GM19463 (cell line): ENCODE measurements around the gene TRAPPC10.
A peak's percentile ranks its signal among the peaks of the same experiment; 100 is the strongest.
"Not testable (repeated sequence)": the region's sequence is repeated elsewhere in the genome, so short reads cannot be mapped to it uniquely, and the experiment has no call there.

ENCODE experiments used
- ATAC-seq: cut with Tn5 transposase; IDR thresholded peaks from one replicate; pipeline ENCODE4 v1.9.1; 2021; ENCODE audit warnings: mild to moderate bottlenecking, moderate library complexity; ENCODE audit not compliant: unreplicated experiment

The TRAPPC10 gene

DNA sequence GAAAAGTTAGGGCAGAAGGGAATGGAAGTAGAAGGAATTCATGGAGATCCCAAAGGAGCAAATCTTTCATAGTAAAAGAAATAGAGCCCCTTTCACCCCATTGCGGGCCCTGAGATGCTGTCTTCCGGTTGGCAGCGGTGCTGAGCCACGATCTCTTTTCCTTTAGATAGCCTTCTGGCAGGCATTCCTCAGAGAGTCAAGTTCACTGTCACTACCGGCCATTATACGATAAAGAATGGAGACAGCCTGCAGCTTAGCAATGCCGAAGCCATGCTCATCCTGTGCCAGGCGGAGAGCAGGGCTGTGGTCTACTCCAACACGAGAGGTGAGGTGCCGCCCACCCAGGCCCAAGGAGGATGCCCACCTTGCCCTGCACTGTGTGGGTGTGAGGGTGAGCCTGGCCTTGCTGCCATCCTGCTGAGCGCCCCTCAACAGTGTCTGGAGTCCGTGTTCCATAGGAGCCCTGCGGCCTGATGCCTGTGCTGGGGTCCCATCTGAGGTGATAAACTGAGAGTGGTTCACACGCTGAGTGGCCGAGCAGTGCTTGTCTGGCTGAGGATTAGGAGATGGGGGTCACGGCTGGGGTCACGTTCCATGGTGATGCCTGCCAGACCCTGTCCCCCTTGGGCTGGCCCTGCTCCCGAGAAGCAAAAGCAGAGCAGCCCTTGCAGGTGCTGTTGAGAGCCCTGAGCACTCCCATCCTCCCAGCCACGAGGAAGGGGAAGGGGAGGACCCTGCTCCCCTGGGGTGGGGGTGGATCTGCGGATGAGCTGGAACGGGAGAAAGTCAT, 74.7 kb downstream of the TRAPPC10 start:
- no peak for ATAC-seq

DNA sequence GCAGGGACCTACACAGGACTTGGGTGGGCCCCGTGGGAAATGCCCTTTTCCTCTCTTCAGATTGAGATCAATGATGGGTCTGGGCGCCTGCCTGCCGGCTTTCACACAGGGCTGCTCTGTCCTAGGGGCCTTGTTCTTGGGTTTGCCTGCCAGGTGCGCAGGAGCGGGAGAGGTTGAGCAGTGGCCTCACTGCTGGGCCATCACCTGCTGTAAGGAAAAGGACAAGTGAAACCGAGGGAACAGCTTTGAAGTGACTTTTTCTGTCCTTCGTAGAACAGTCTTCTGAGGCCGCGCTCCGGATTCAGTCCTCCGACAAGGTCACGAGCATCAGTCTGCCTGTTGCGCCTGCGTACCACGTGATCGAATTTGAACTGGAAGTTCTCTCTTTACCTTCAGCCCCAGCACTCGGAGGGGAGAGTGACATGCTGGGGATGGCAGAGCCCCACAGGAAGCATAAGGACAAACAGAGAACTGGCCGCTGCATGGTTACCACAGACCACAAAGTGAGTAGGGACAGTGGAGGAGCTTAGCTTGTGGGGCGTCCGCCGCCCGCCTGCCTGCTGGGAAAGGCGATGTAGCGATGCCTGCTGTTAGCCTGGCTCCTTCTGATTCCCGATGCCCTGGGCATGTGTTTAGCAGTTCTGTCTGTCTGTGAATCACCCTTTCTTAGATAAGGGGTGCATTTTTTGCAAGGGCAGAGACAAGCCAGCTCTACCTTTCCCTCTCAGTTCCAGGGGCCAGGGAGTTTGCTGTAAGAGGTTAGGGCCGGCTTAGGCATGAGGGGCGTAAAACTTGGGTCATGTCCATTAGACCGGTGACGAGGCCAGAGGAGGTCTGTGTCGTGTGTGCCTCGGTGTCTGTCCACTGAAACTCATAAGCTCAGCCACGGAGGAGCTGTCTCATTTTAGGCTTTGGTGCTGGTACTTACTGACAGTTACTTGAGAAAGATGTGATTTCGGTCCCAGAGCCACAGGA, 75.6 kb downstream of the TRAPPC10 start:
- no peak for ATAC-seq

DNA sequence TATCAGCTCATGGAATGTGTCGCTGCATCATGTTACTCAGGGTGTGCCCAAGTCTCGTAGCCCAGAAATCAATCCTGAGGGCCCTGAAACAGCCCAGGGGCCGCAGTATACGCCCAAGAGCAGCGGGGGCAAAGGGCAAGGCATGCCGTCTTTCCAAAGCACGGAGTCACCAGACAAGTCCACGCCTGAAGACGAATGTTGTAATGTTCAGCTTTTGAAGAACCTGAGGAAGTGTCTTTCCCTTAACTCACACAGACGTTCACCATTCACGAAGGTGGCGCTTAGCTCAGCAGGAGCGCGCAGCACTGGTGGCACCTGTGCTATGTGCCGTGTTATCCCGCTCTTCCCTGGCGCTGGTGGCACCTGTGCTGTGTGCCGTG, 76.3 kb downstream of the TRAPPC10 start:
- ATAC-seq, result no peak

DNA sequence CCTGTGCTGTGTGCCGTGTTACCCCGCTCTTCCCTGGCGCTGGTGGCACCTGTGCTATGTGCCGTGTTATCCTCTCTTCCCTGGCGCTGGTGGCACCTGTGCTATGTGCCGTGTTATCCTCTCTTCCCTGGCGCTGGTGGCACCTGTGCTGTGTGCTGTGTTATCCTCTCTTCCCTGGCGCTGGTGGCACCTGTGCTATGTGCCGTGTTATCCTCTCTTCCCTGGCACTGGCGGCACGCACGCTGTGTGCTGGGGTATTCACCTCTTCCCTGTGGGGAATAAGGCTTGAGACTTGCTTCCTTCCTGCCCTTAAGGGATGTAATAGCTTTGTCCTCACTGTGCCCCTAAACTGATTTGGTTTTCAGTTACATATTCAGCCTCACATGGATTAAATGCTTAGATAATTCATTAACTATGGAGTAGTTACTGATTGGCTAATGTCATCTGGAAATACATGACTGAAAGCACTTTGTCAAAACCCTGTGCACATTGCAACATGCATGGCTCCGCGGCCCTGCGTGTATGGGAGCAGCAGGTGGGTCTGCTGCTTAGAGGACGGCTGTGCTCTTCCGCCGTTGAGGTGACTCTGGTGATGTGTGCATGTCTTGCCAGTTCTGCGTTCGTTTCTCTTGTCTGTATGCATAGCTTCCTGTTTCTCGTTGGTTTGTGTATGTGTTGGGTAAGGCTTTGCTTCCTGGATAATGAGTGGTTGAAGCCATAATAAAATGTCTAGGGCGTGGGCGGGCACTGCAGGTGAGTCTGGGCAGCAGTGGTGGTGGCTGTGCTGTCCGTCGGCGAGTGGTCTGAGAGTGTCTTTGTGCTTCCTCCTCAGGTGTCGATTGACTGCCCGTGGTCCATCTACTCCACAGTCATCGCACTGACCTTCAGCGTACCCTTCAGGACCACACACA, 77.1 kb downstream of the TRAPPC10 start:
- peak; percentile 56 for ATAC-seq

DNA sequence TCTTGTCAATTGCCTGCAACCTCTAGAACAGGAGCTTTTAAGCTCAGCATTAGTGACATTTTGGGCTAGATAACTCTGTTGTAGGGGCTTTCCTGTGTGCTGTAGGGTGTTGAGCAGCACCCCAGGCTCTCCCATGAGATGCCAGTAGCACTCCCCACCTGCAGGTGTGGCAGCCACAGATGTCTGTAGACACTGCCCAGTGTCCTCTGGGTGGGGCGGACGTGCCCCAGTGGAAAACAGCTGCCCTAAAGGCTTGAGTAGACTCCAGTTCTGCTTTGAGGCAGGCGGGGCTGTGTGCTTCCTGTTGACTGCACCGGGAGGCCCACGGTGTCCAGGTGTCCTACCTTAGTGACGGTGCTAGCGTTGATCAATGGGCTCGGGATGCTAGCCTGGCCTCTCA, 78.2 kb downstream of the TRAPPC10 start:
- no peak for ATAC-seq

DNA sequence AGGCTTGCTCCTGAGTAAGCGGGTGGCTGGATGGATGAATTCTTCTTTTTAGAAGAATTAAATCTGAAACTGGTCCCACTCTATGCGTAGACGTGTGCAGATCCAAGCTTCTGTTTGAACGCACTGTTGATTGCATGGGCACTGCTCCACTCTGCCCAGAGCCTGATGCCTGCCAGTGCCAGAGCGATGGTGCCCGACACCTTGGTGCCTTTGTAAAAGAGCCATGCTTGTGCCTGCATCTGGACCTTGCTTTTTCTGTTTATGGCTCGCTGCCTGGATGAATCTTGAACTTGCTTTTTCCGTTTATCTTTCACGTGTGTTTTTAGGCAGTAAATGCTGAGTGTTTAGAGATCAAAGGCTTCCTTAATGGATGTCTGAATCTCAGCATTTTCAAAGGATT, 80.1 kb downstream of the TRAPPC10 start:
- ATAC-seq, result no peak

DNA sequence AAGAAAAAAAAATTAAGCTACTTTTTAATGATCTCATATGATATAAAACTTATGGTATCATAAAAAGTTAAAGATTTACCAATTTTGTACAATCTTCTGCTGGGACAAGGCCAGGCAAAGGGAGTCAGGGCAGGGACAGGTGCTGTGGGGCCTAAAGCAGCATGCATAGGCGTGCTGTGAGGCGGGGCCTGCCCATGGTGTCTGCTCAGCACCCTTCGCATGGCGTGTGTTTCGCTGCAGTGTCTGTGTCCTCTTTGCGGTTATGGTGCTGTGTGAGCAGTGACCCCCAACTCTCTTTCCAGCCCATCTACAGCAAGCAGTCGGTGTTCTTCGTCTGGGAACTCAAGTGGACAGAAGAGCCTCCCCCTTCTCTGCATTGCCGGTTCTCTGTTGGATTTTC, 81.7 kb downstream of the TRAPPC10 start:
- no peak for ATAC-seq

DNA sequence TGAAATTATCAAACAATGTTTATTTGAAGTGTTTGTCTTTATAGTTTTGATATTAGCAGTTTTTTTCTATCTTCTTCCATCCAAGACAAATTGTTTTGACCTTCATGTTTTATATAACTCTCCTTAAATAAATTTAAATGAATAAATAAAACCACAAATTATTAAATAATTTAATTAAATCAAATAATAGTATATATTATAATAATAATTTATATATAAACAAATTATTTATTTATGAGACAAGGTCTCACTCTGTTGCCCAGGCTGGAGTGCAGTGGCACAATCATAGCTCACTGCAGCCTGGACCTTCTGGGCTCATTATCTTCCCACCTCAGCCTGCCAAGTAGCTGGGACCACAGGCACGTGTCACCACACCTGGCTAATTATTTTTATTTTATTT, 82.7 kb downstream of the TRAPPC10 start:
- ATAC-seq, result no peak

DNA sequence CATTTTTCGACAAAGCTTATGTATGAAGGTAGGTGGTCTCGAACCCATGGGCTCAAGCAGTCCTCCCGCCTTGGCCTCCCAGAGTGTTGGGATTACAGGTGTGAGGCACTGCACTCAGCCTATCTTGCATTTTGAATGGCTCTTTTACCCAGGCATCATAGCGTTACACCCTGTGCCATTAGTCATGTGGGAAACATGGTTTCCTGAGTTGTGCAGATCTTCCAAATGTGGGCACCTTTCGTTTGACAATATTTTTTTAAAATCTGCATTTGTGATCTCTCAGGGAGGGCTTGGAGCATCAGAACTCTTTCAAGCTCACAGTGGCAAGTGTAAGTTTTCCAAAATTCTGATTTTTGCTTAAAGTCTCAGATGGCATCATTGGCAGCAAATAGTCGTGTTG, 86.4 kb downstream of the TRAPPC10 start:
- ATAC-seq, result not testable (repeated sequence)

DNA sequence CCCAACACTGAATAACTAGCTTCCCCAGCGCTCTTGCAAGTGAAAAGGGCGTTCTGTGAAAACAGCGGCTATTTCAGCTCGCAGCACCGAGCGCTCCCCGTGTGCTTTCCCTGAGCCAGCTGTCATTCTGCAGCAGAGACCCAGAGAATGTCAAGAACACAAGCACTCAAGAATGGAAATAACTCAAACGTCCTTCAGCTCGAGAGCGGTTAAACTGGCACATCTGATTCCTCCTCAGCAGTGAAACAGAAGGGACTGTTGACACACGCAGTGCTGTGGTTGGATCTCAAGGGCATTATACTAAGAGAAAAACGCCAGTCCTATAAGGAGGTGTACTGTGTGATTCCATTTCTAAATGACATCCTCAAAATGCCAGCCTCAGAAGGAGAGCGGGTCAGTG, 86.9 kb downstream of the TRAPPC10 start:
- ATAC-seq, result not testable (repeated sequence)

DNA sequence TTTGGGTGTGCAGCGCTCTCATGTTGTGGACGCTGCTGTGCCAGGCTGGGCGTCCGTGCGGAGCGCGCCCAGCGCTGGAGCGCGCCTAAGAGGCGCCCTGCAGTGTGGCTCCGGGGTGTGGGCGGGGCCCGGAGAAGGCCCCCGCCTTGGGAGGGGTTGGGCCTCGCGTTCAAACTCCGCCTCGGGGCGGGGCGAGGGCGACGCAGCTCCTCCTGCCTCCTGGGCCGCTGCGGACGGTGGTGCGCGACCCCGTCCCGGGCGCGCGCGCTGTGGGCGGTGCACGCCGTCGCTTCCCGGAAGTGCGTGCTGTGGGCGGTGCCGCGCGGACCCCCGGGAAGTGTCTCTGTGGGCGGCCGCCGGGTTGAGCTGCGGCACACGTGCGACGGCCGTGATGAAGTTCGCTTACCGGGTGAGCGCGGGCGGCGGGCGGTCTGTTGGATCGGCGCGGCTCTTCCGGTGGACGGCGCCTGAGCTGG, 95.0 kb downstream of the TRAPPC10 start, which contains the start of gene PWP2:
TSS of gene PWP2 (plus strand) at position 374 of the 476 bp plus-strand sequence. CDS start at position 392, 18 bp downstream.
- ATAC-seq, result peak; percentile 74

DNA sequence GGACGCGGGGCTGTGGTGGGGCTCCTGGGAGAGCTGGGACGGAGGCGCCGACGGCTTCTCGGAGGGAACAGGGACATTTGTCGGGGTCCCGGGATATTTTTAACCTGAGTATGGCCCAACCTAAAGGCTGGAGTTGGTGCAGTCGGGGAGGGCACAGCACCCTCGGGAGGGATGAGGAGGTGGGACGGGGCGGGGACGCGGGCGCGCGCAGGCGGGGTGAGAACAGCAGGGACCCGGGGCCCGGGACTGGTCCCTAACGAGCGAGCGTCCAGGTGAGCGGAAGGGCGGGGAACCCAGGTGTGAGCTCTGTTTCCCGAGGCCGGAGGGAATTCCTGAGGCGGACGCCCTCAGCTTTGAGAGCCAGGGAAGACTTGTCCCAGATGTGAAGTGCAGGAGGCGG, 95.5 kb downstream of the TRAPPC10 start:
- ATAC-seq, result peak; percentile 19

DNA sequence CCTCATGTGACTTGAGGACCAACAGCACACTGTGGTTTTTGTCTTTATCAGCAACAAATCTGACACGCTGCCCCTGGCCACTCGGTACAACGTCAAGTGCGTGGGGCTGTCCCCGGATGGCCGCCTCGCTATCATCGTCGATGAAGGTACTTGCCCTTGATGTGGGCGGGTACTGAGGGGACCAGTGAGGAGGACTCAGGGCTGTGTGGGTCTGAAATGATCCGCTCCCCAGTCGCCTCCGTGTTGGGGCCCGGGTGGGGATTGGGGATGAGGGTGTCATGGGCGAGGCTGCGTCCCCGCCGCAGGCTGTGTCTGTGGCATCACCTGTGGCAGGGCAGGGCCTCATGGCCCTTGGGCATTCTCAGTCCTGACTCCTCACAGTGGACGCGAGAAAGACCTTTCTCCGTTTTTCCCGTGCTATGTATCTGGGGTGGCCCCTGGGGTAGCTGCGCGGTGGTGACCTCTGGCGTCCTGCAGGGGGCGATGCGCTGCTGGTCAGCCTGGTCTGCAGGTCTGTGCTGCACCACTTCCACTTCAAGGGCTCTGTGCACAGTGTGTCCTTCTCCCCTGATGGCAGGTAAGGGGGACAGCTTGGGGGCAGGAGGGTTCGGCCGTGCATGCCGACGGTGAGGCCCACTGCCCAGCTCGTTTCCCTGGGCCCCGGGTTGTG, 101.7 kb downstream of the TRAPPC10 start:
- not testable (repeated sequence) for ATAC-seq

DNA sequence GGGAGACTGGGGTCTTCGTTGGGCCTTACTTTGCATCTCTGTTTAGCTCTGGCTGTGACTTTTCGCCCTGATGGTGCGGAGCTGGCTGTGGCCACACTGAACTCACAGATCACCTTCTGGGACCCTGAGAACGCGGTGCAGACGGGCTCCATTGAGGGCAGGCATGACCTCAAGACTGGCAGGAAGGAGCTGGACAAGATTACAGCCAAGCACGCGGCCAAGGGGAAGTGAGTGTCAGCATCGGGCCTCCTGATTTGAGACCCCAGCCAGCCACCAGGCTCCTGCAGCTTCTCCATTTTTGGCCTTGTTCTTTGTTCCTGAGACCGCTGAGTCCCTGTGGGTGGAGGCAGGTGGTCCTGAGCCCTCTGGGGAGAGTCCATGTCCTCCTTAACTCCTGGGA, 110.0 kb downstream of the TRAPPC10 start:
- not testable (repeated sequence) for ATAC-seq

DNA sequence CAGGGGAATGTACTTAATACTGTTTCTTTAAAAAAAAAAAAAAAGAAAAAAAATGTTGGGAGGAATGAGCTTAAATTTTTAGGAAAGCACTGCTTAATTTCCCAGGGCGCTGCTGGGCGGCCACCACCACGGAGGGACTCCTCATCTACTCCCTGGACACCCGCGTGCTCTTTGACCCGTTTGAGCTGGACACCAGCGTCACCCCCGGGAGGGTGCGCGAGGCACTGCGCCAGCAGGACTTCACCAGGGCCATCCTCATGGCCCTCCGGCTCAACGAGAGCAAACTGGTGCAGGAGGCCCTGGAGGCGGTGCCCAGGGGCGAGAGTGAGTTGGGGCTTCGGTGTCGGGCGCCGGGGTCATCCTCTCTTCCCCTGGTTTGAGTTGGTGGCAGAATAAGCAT, 115.7 kb downstream of the TRAPPC10 start:
- not testable (repeated sequence) for ATAC-seq

DNA sequence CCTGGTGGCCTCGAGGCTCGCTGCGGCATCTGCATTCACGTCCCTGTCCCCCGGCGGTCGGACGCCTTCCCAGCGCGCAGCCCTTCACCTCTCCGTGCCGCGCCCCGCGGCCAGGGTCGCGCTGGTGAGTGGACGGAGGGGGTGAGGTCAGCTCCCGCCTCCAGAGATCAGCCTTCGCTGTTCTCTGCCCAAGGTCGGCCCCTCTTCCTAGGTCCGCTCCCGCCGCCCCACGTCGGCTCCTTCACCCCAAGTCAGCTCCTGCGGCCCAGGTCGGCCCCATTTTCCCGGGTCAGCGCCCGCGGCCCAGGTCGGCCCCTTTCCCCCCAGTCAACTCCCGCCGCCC, 121.6 kb downstream of the TRAPPC10 start:
- not testable (repeated sequence) for ATAC-seq

DNA sequence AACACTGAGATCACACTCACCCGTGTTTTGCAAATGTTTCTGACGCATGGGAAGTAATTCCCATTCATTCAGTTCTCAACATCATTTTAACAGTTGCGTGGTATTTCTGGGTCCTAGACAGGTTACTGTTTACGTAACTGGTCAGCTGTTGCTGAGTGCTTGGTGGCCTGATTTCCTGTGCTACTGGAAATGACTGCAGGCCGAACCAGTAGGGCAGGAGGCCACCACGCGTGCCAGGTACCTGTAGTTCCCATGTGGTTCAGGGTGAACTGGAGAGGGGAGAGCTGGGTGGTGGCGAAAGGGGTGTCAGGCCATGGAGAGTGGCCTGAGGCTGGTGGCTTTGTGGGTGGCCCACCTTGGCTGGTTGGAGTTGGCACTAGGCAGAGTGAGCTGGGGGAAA, 122.6 kb downstream of the TRAPPC10 start:
- not testable (repeated sequence) for ATAC-seq

DNA sequence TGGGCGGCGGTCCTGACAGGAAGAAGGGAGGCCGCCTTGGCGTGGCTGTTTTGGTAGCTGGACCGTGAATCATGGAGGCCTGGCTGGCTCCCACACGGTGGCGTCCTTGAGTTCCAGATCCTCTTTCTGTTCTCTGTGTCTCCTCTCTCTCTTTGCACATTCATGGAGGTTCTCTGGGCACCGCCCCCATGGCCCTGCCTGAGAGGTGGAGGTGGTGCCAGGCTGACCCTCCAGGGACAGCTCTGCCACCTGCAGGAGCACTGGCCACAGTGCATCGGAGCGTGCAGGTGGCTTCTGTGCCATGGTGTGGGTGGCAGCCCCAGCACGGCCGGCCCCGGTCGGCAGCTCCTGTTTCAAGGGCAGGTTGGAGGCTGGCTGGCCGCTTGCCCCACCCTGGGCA, 125.9 kb downstream of the TRAPPC10 start:
- not testable (repeated sequence) for ATAC-seq

DNA sequence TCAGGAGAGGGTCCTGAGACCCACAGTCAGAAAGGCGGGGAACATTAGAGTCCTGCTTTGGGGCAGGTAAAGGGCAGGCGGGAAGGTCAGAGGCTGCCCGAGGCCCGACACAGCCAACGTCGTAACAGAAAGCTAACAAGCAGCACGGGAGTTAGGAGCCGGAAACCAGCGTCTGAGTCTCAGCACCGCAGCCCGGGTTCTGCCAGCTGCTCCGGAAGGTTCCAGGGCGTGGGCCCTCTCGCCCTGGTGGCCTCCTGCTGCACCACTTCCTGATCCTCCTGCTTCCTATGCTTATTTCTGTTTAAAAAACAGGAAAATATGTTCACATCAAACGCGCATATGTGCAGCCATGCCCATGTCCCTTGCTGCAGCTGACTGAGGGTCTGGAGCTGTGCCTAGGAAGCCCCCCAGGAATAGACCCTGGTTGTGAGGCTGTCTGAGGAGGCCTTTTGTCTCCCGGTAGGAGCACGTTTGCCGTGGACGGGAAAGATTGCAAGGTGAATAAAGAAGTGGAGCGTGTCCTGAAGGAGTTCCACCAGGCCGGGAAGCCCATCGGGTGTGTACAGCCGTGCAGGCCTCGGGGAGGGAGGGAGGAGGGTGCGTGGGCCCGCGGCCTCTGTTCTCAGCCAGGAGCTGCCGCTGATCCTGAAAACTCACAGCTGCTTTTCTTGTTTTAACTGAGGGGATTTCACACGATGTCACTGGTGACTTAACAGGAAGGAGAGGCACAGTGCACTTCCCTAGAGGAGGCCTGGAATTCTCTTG, 127.9 kb downstream of the TRAPPC10 start:
- not testable (repeated sequence) for ATAC-seq
